ENCODE results near the gene ABCB7. TPM values are rescaled to one million over a fixed set of nuclear protein-coding genes. Genes with fewer than 3 reads are reported as not detected.
"Not testable (repeated sequence)": the region's sequence is repeated elsewhere in the genome, so short reads cannot be mapped to it uniquely, and the experiment has no call there.

Gene ABCB7
- 10 to 100 TPM; 27.9 to 31.8 TPM for total RNA-seq

GRCh38 chrX:75155827-75156525 is at the start of gene ABCB7:
Gene ABCB7, minus strand, starts transcription at chrX:75156283. Its CDS starts 11 bp downstream, at chrX:75156272.
- Histone ChIP-seq H3K27me3 (no peaks in the 10 kb centered on the region), H3K9me3 (no peaks in the 10 kb centered on the region), H3K27ac (peak within 1 kb of the TSS; percentile 66), H3K4me1 (no peaks in the 10 kb centered on the region), H3K4me3 (peak within 1 kb of the TSS; percentile 41), H3K9ac (ENCODE audit: low read depth in 2 of 2, low read length in 2 of 2) (peak within 1 kb of the TSS; percentile 16 to 69), H3K36me3 (no peaks in the 10 kb centered on the region)
- intact Hi-C loops (cut with DNase I) = no loop called here
- DNase-seq = peak; percentile 77
- no peak for TF ChIP-seq CTCF (IDR thresholded peaks at IDR 0.05)

GRCh38 chrX:75188415-75189206 is 32.5 kb upstream of the ABCB7 start:
- H3K36me3 ChIP-seq; H3K27ac ChIP-seq; H3K9me3 ChIP-seq; H3K4me1 ChIP-seq; H3K9ac ChIP-seq (ENCODE audit: low read depth in 2 of 2, low read length in 2 of 2); intact Hi-C loops (cut with DNase I); H3K27me3 ChIP-seq; DNase-seq: not testable (repeated sequence)
- H3K4me3 ChIP-seq = peak overlapping the region; percentile 12

- DNase-seq = no peak
- Histone ChIP-seq H3K27me3 (no peaks in the 10 kb centered on the region), H3K4me3 (no peak overlapping the region), H3K9ac (ENCODE audit: low read depth in 2 of 2, low read length in 2 of 2) (no peak overlapping the region), H3K9me3 (no peaks in the 10 kb centered on the region), H3K4me1 (no peaks in the 10 kb centered on the region), H3K36me3 (no peaks in the 10 kb centered on the region), H3K27ac (no peak overlapping the region)
- TF ChIP-seq CTCF (IDR thresholded peaks at IDR 0.05) = no peak
- intact Hi-C loops (cut with DNase I) = no loop called here
Measured at GRCh38 chrX:75181721-75182120, 25.6 kb upstream of the ABCB7 start.

GRCh38 chrX:75179536-75180293 is 23.6 kb upstream of the ABCB7 start:
- DNase-seq; H3K36me3 ChIP-seq; H3K27ac ChIP-seq; intact Hi-C loops (cut with DNase I); H3K9me3 ChIP-seq; H3K4me1 ChIP-seq; H3K9ac ChIP-seq (ENCODE audit: low read depth in 2 of 2, low read length in 2 of 2); H3K4me3 ChIP-seq; H3K27me3 ChIP-seq: not testable (repeated sequence)

- H3K4me1 ChIP-seq; H3K9me3 ChIP-seq; H3K27me3 ChIP-seq; H3K36me3 ChIP-seq; H3K9ac ChIP-seq (ENCODE audit: low read depth in 2 of 2, low read length in 2 of 2); DNase-seq; intact Hi-C loops (cut with DNase I); H3K4me3 ChIP-seq; H3K27ac ChIP-seq: not testable (repeated sequence)
Measured at GRCh38 chrX:75172257-75172890, 16.3 kb upstream of the ABCB7 start.

GRCh38 chrX:75158054-75158453 is 2.0 kb upstream of the ABCB7 start:
- Histone ChIP-seq H3K27ac (no peak overlapping the region), H3K4me1 (no peaks in the 10 kb centered on the region), H3K27me3 (no peaks in the 10 kb centered on the region), H3K4me3 (no peak overlapping the region), H3K36me3 (no peaks in the 10 kb centered on the region), H3K9me3 (no peaks in the 10 kb centered on the region), H3K9ac (ENCODE audit: low read depth in 2 of 2, low read length in 2 of 2) (no peak overlapping the region)
- TF ChIP-seq CTCF (IDR thresholded peaks at IDR 0.05) = no peak
- DNase-seq = no peak
- intact Hi-C loops (cut with DNase I) = no loop called here

All from colonic mucosa (tissue), 4 donors.